NB4 (cell line): ENCODE measurements around the gene TNK2.
A peak's percentile ranks its signal among the peaks of the same experiment; 100 is the strongest.
"Not testable (repeated sequence)": the region's sequence is repeated elsewhere in the genome, so short reads cannot be mapped to it uniquely, and the experiment has no call there.

Experiments used
- DNase-seq: peaks from one replicate; pipeline ENCODE4 v3.0.0; 2010; ENCODE audit warnings: low read depth
- H3K4me3 ChIP-seq: one replicate; pipeline ENCODE4 v1.5.1; 2011; ENCODE audit warnings: mild to moderate bottlenecking, low read depth, low read length, moderate library complexity
- CTCF ChIP-seq: IDR thresholded peaks from one replicate; pipeline ENCODE4 v1.5.1; 2012; ENCODE audit warnings: low read depth, low read length
- MAX ChIP-seq: IDR thresholded peaks from 2 replicates; pipeline ENCODE4 v1.6.1; 2011; ENCODE audit warnings: low read depth, low read length
- MYC ChIP-seq: IDR thresholded peaks from 2 replicates; pipeline ENCODE4 v1.6.1; 2011; ENCODE audit warnings: low read depth, low read length
- POLR2A ChIP-seq: IDR thresholded peaks from 2 replicates; pipeline ENCODE4 v1.6.1; 2011; ENCODE audit warnings: mild to moderate bottlenecking; ENCODE audit not compliant: insufficient read length; ENCODE audit errors: extremely low read depth

Gene TNK2

GRCh38 chr3:195916291-195916690, 7.9 kb upstream of the TNK2 start:
- no peak for TF ChIP-seq CTCF
- H3K4me3 ChIP-seq: no peak overlapping the region
- DNase-seq: no peak

- DNase-seq: peak; percentile 91
- no peak overlapping the region for H3K4me3 ChIP-seq
Measured at GRCh38 chr3:195914648-195915473, 6.5 kb upstream of the TNK2 start.

GRCh38 chr3:195914146-195914545, 5.8 kb upstream of the TNK2 start:
- H3K4me3 ChIP-seq, DNase-seq: not testable (repeated sequence)

More at GRCh38 chr3:195914648-195915473, 6.5 kb upstream of the TNK2 start:
- TF ChIP-seq MYC (peak; percentile 50; the same call in 1 of the 2 replicates), MAX (peak; percentile 62; the same call in 1 of the 2 replicates), POLR2A (no peak), CTCF (peak; percentile 88)

- TF ChIP-seq MAX: no peak
- TF ChIP-seq CTCF: no peak
- no peak for TF ChIP-seq MYC
- TF ChIP-seq POLR2A: no peak
- no peak overlapping the region for H3K4me3 ChIP-seq
- DNase-seq: no peak
Measured at GRCh38 chr3:195913382-195913781, 5.0 kb upstream of the TNK2 start.

GRCh38 chr3:195911946-195912270, 3.6 kb upstream of the TNK2 start:
- no peak for TF ChIP-seq CTCF
- no peak for TF ChIP-seq MYC
- TF ChIP-seq POLR2A: no peak
- no peak for TF ChIP-seq MAX
- DNase-seq: peak; percentile 70
- H3K4me3 ChIP-seq: no peak overlapping the region

- DNase-seq: no peak
- H3K4me3 ChIP-seq: no peak overlapping the region
- TF ChIP-seq POLR2A (no peak), MAX (no peak), MYC (no peak), CTCF (no peak)
Measured at GRCh38 chr3:195911041-195911945, 2.9 kb upstream of the TNK2 start.
